NCI-H1048 (cell line): ENCODE measurements around the gene TFAP2E.

Experiments
- DNase-seq: peaks from one replicate; lab custom pipeline; 2025; lab: John Stamatoyannopoulos, UW

The TFAP2E gene

GRCh38 chr1:35595684-35596083 lies 22.6 kb downstream of the TFAP2E start:
- DNase-seq = no peak

DNA sequence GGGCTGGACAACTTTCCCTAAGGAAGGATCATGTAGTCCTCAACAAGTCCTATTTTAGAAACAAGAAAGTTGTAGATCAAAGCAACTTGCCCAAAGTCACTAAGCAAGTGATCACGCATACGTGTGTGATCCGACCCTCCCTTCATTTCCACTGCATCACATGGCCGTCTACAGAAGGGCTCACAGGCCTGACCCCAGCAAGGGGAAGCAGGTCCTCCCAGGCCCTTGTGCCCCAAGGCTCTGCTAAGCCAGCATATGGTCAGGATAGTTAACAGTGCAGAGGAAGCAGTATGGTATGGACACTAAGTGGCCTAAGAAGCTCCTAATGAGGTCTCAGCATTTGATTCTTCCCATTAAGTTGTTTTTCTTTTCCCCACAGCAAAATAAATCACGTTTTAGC lies 24.8 kb downstream of the TFAP2E start:
- no peak for DNase-seq

- DNase-seq = no peak
Observed at GRCh38 chr1:35598895-35599294, 25.8 kb downstream of the TFAP2E start.

- DNase-seq = no peak
Observed at GRCh38 chr1:35599411-35599810, 26.3 kb downstream of the TFAP2E start.

GRCh38 chr1:35600593-35600992 lies 27.5 kb downstream of the TFAP2E start:
- no peak for DNase-seq

- no peak for DNase-seq
Observed at GRCh38 chr1:35603468-35603867, 30.4 kb downstream of the TFAP2E start.

GRCh38 chr1:35603941-35604340 lies 30.8 kb downstream of the TFAP2E start:
- DNase-seq = no peak

GRCh38 chr1:35605071-35605866 lies 32.2 kb downstream of the TFAP2E start:
- no peak for DNase-seq

GRCh38 chr1:35605867-35606182 lies 32.7 kb downstream of the TFAP2E start:
- no peak for DNase-seq

- DNase-seq = no peak
Observed at GRCh38 chr1:35611655-35612054, 38.5 kb downstream of the TFAP2E start.

DNA sequence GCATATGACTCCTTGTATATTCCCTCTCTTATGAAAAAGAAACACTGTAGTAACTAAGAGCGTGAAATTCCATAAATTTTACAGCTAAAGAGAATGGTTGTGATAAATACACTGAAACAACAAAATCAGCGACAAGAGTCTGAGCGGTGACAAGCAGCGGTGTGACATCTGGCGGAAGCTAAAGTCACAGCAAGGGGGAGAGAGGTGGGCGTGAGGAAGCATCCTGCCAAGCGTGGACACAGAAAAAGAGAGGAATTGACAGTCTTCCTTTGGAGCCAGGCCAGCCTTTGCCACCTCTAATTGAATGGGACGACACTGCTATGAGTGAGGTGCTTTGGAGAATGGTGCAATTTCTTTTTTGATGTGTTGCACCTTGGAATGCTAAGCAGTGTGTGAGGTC lies 42.3 kb downstream of the TFAP2E start:
- no peak for DNase-seq

- DNase-seq = no peak
Observed at GRCh38 chr1:35619237-35620121, 46.4 kb downstream of the TFAP2E start.

DNA sequence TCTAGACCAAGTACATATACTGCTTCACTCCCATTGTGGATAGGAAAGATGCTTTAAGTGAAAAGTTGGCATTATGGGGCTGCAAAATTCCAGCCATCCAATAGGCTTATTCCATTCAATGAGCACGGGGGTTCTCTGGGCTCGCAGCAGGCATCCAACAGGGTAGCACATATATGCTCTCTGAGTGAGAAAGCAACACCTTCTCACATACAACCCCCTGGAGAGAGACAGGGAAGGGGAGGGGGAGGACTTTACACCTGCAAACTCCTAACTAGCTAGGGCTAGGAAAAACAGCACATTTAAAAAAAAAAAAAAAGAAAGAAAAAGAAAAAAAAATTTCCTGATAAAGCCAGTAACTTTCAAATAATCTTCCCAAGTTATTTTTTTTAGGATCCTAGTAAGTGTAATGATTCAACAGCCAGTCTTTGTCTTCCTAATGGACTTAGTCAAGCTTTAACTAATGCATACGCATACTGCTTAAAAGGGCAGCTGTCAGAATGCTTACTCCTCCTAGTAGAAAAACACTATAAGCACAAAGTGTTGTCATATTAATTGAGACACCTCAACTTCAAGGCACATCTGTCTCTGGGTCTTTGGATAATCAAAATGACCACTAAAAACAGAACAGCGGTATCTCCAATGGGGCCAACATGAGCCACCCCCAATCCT lies 49.5 kb downstream of the TFAP2E start:
- DNase-seq = no peak

- no peak for DNase-seq
Observed at GRCh38 chr1:35623832-35624231, 50.7 kb downstream of the TFAP2E start.

DNA sequence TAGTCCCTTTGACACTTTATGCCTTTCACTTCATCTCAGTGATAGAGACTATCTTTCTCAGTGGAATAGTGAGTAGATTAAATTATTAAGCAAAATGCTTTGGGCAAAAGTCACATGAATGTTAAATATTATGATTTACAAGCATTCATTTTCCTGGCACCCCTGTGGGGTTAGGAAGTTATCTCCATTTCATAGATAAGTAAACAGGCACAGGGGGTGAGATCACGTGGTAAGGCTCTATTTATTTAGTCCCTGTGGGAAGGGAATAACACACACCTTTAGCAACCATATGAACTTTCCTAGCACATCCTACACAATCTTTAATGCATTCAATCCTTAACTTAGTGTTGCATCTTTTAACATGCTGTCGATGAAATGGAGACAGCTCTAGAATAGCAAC lies 55.9 kb downstream of the TFAP2E start:
- no peak for DNase-seq

DNA sequence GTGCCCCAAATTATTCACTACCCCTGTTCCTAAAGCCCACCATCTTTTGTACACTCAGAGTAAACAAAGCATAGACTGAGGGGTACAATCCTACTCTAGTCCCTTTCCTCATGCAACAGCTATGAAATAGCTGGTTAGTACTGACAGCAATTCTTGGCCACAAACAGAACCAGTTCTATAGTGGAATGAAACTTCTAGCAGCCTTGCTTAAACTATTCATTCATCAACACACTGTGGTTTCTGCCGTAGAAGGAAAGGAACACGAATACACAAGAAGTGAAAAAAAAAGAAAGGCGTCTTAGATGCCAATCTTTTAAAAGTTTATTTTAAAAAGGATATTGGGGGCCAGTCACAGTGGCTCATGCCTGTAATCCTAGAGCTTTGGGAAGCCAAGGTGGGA lies 58.3 kb downstream of the TFAP2E start:
- no peak for DNase-seq

DNA sequence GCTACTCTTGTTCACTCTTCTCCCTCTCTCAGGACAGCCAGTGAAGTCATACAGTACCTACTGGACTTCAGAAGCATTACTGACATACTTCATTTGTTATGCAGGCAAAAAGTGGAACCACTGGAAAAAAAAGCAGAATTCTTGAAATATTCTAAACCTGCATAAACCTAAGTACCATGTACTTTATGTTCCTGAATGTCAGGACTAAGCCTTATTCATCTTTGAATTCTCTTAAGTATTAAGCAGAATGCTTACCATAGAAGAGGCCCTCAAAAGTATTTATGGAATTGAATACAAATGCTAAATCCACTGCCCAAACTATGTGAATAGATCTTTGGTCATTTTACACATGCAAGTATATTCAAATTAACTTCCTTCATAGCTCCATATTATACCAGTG lies 60.4 kb downstream of the TFAP2E start:
- no peak for DNase-seq

GRCh38 chr1:35637401-35637809 lies 64.3 kb downstream of the TFAP2E start:
- DNase-seq = no peak

DNA sequence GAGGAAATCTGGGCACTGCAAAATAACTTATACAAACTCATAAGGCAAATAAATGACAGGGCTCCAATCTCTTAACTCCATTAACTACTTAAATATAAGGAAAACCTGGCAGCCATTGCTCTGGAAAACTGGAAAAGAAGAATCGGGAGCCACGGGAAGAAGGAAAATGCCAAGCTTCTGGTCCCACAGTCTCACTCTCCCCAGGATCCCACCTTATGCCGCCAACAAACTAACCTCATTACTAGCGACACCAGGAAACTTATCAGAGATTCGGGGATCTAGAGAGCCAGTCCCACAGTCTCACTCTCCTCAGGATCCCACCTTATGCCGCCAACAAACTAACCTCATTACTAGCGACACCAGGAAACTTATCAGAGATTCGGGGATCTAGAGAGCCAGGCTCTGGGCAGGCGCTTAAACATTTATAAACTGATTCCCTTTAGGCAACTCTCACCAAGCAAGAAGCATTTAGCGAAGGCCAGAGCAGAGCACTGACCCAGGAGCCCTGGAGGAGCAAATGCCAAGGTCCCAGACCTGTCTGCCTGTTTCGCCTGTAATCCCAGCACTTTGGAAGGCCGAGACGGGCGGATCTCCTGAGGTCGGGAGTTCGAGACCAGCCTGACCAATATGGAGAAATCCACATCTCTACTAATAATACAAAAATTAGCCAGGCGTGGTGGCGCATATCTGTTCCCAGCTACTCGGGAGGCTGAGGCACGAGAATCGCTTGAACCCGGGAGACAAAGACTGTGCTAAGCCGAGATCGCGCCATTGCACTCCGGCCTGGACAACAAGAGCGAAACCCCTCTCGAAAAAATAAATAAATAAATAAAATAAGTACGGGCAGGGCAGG lies 67.5 kb downstream of the TFAP2E start:
- DNase-seq = no peak

GRCh38 chr1:35641233-35641866 lies 68.2 kb downstream of the TFAP2E start, which contains the start of gene PSMB2:
Gene PSMB2 (minus strand): TSS chr1:35641526. CDS start chr1:35641432, 94 bp downstream.
- peak; percentile 77 for DNase-seq

GRCh38 chr1:35642471-35642955 lies 69.4 kb downstream of the TFAP2E start:
- no peak for DNase-seq
